ENCODE measurements around the gene PROC.

PROC gene

GRCh38 chr2:127428057-127428814, 10.0 kb downstream of the PROC start:
- no peak overlapping the region for H3K4me3 Mint-ChIP-seq
- H3K27me3 Mint-ChIP-seq (ENCODE audit: low read depth, poor library complexity): peaks cover 32% of the 10 kb centered on the region
- H3K9me3 Mint-ChIP-seq: no peaks in the 10 kb centered on the region
- no peak for DNase-seq
- H3K27ac Mint-ChIP-seq: no peak overlapping the region
- H3K4me1 Mint-ChIP-seq: peaks cover 17% of the 10 kb centered on the region
- no peaks in the 10 kb centered on the region for H3K36me3 Mint-ChIP-seq (ENCODE audit: low read depth)
- TF ChIP-seq CTCF (IDR thresholded peaks at IDR 0.05): no peak

- no peak for TF ChIP-seq CTCF (IDR thresholded peaks at IDR 0.05)
- Mint-ChIP-seq H3K4me3 (no peak overlapping the region), H3K36me3 (ENCODE audit: low read depth) (no peaks in the 10 kb centered on the region), H3K27me3 (ENCODE audit: low read depth, poor library complexity) (peaks cover 26% of the 10 kb centered on the region), H3K27ac (no peak overlapping the region), H3K4me1 (peaks cover 15% of the 10 kb centered on the region), H3K9me3 (no peaks in the 10 kb centered on the region)
- no peak for DNase-seq
Observed at GRCh38 chr2:127428815-127429109, 10.5 kb downstream of the PROC start.

DNA sequence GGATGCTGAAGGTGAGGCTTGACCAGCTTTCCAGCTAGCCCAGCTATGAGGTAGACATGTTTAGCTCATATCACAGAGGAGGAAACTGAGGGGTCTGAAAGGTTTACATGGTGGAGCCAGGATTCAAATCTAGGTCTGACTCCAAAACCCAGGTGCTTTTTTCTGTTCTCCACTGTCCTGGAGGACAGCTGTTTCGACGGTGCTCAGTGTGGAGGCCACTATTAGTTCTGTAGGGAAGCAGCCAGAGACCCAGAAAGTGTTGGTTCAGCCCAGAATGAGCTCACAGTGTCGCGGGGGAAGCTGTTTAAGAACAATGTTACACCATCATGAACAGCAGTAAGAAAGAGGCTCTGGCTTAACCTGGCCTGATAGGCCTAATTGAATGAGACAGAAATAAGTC, 11.1 kb downstream of the PROC start:
- Mint-ChIP-seq H3K27ac (no peak overlapping the region), H3K36me3 (ENCODE audit: low read depth) (no peaks in the 10 kb centered on the region), H3K4me1 (peaks cover 10% of the 10 kb centered on the region), H3K9me3 (no peaks in the 10 kb centered on the region), H3K4me3 (no peak overlapping the region), H3K27me3 (ENCODE audit: low read depth, poor library complexity) (peaks cover 21% of the 10 kb centered on the region)
- no peak for DNase-seq
- no peak for TF ChIP-seq CTCF (IDR thresholded peaks at IDR 0.05)

GRCh38 chr2:127429844-127430425, 11.7 kb downstream of the PROC start:
- no peak for TF ChIP-seq CTCF (IDR thresholded peaks at IDR 0.05)
- Mint-ChIP-seq H3K27ac (no peak overlapping the region), H3K4me3 (no peak overlapping the region), H3K4me1 (peaks cover 10% of the 10 kb centered on the region), H3K9me3 (no peaks in the 10 kb centered on the region), H3K27me3 (ENCODE audit: low read depth, poor library complexity) (peaks cover 19% of the 10 kb centered on the region), H3K36me3 (ENCODE audit: low read depth) (no peaks in the 10 kb centered on the region)
- DNase-seq: no peak

- Mint-ChIP-seq H3K36me3 (ENCODE audit: low read depth) (no peaks in the 10 kb centered on the region), H3K27ac (peak overlapping the region; percentile 42), H3K4me3 (no peak overlapping the region), H3K4me1 (peaks cover 10% of the 10 kb centered on the region), H3K27me3 (ENCODE audit: low read depth, poor library complexity) (peaks cover 13% of the 10 kb centered on the region), H3K9me3 (no peaks in the 10 kb centered on the region)
- DNase-seq: no peak
- TF ChIP-seq CTCF (IDR thresholded peaks at IDR 0.05): no peak
Observed at GRCh38 chr2:127431408-127432023, 13.3 kb downstream of the PROC start.

Data from nephron progenitor cell (in vitro differentiated cells).